Measurements from ENCODE around the gene ARV1.

The ARV1 gene

GRCh38 chr1:230985711-230986110, 6.8 kb downstream of the ARV1 start:
- H3K27ac ChIP-seq, result no peak overlapping the region
- H3K9ac ChIP-seq, result no peak overlapping the region
- no peaks in the 10 kb centered on the region for H4K20me1 ChIP-seq (ENCODE audit: insufficient read depth)
- no peaks in the 10 kb centered on the region for H3K27me3 ChIP-seq (ENCODE audit: insufficient read depth, low read depth)
- H2AFZ ChIP-seq (ENCODE audit: low read depth), result no peak overlapping the region
- no peak overlapping the region for H3K4me3 ChIP-seq (IDR thresholded peaks at IDR 0.05; ENCODE audit: insufficient read depth, low read depth, low read length)
- no peaks in the 10 kb centered on the region for H3K36me3 ChIP-seq (ENCODE audit: insufficient read depth)
- TF ChIP-seq CTCF (conservative IDR thresholded peaks at IDR 0.05; ENCODE audit: low read depth, low read length), result no peak
- no peak overlapping the region for H3K4me2 ChIP-seq
- no peaks in the 10 kb centered on the region for H3K4me1 ChIP-seq (ENCODE audit: low read depth, poor library complexity, severe bottlenecking)
- H3K79me2 ChIP-seq (ENCODE audit: insufficient read depth, low read depth), result peaks cover 4% of the 10 kb centered on the region; the same call in 1 of the 2 replicates

- H4K20me1 ChIP-seq (ENCODE audit: insufficient read depth), result no peaks in the 10 kb centered on the region
- no peak for TF ChIP-seq CTCF (conservative IDR thresholded peaks at IDR 0.05; ENCODE audit: low read depth, low read length)
- H3K4me1 ChIP-seq (ENCODE audit: low read depth, poor library complexity, severe bottlenecking), result no peaks in the 10 kb centered on the region
- H3K4me3 ChIP-seq (IDR thresholded peaks at IDR 0.05; ENCODE audit: insufficient read depth, low read depth, low read length), result no peak overlapping the region
- H3K79me2 ChIP-seq (ENCODE audit: insufficient read depth, low read depth), result peaks cover 4% of the 10 kb centered on the region; the same call in 1 of the 2 replicates
- H3K27me3 ChIP-seq (ENCODE audit: insufficient read depth, low read depth), result no peaks in the 10 kb centered on the region
- H3K9ac ChIP-seq, result no peak overlapping the region
- H3K27ac ChIP-seq, result no peak overlapping the region
- H2AFZ ChIP-seq (ENCODE audit: low read depth), result no peak overlapping the region
- H3K4me2 ChIP-seq, result no peak overlapping the region
- H3K36me3 ChIP-seq (ENCODE audit: insufficient read depth), result no peaks in the 10 kb centered on the region
Observed at GRCh38 chr1:230986976-230987375, 8.1 kb downstream of the ARV1 start.

GRCh38 chr1:230987448-230987847, 8.6 kb downstream of the ARV1 start:
- no peaks in the 10 kb centered on the region for H3K27me3 ChIP-seq (ENCODE audit: insufficient read depth, low read depth)
- H3K79me2 ChIP-seq (ENCODE audit: insufficient read depth, low read depth), result peaks cover 4% of the 10 kb centered on the region; the same call in 1 of the 2 replicates
- no peaks in the 10 kb centered on the region for H4K20me1 ChIP-seq (ENCODE audit: insufficient read depth)
- no peak overlapping the region for H2AFZ ChIP-seq (ENCODE audit: low read depth)
- H3K4me2 ChIP-seq, result no peak overlapping the region
- no peaks in the 10 kb centered on the region for H3K4me1 ChIP-seq (ENCODE audit: low read depth, poor library complexity, severe bottlenecking)
- no peak overlapping the region for H3K9ac ChIP-seq
- no peaks in the 10 kb centered on the region; the same call in 1 of the 2 replicates for H3K36me3 ChIP-seq (ENCODE audit: insufficient read depth)
- no peak overlapping the region for H3K27ac ChIP-seq
- H3K4me3 ChIP-seq (IDR thresholded peaks at IDR 0.05; ENCODE audit: insufficient read depth, low read depth, low read length), result no peak overlapping the region
- TF ChIP-seq CTCF (conservative IDR thresholded peaks at IDR 0.05; ENCODE audit: low read depth, low read length), result no peak

DNA sequence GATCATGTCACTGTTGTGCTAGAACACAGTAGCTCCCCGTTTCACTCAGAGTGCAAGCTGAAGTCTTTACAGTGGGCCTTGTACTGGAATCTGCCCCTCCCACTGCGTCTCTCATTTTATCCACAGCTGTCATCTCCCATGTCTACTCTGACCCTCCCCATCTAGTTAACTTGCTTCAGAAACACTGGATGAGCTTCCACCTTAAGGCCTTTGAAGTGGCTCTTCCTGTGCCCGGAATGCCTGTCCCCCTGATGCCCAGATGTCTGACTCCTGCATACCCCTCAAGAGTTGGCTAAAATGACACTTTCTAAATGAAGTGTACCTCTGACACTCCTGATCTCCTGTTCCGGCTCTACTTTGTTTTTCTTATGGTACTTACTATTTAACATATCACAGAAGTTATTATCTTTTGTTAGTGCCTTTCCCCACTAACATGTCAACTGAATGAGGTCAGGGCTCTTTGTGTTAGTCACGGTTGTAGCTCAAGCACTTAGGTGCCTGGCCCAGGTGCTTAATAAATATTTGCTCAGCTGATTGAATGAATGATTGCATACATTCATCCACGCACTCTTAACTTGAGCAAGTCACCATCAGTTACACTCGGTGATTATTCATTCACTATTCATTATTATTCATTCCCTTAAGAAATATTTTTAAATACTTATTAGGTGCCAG, 13.3 kb downstream of the ARV1 start:
- Histone ChIP-seq H2AFZ (ENCODE audit: low read depth) (no peak overlapping the region), H3K79me2 (ENCODE audit: insufficient read depth, low read depth) (peaks cover 4% of the 10 kb centered on the region; the same call in 1 of the 2 replicates), H3K27ac (no peak overlapping the region), H3K27me3 (ENCODE audit: insufficient read depth, low read depth) (no peaks in the 10 kb centered on the region), H3K36me3 (ENCODE audit: insufficient read depth) (no peaks in the 10 kb centered on the region; the same call in 1 of the 2 replicates), H4K20me1 (ENCODE audit: insufficient read depth) (no peaks in the 10 kb centered on the region), H3K4me1 (ENCODE audit: low read depth, poor library complexity, severe bottlenecking) (no peaks in the 10 kb centered on the region), H3K4me2 (no peak overlapping the region), H3K4me3 (IDR thresholded peaks at IDR 0.05; ENCODE audit: insufficient read depth, low read depth, low read length) (no peak overlapping the region), H3K9ac (no peak overlapping the region)
- TF ChIP-seq CTCF (conservative IDR thresholded peaks at IDR 0.05; ENCODE audit: low read depth, low read length), result no peak
